ENCODE measurements around the gene SHMT2.

Gene SHMT2

GRCh38 chr12:57222286-57223190, 7.0 kb upstream of the SHMT2 start:
- TF ChIP-seq GATA2 (IDR thresholded peaks at IDR 0.05; ENCODE audit: low read depth, low read length), result no peak
- no peak for TF ChIP-seq GATA3 (IDR thresholded peaks at IDR 0.05; ENCODE audit: low read depth, low read length)

DNA sequence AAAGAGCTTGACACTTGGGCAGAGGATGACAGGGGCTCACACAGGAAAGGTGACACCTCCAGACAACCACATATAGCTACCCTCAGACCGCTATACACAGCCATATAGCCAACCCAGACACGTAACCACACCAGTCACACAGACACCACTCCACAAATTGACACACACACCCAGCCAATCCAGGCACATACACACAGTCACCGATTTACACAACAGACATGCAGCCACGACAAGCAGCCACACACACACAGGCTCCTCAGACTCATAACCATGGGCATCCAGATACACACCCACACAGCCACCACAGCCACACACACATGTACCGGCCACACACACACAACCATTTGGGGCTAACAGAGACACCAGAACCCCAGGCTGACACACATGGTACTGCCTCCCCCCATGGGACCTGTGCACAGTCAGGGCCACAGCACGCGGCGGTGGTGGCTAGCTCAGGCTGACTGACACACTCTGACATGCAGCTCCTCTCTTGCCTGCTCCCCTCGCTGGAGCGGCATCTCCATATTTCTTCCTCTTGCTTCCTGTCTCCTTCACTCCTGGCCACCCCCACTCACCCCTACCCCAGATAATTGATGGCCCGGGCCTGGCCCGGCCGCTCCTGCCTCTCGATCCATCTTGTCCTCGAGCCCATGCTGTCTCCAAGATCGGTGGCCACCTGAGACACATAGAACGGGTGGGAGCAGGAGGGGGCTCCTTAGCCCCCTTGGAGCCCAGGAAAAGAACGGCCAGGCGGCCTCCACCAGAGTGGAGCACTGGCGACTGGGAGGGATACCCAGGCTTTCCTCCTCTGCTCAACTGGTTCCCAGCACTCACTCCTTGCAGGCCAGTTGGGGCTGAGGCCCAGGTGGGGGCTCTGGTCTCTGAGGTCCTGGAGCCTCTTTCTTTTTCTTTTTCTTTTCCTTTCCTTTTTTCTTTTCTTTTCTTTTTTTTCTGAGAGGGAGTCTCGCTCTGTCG, 6.0 kb upstream of the SHMT2 start:
- TF ChIP-seq GATA2 (IDR thresholded peaks at IDR 0.05; ENCODE audit: low read depth, low read length), result no peak

DNA sequence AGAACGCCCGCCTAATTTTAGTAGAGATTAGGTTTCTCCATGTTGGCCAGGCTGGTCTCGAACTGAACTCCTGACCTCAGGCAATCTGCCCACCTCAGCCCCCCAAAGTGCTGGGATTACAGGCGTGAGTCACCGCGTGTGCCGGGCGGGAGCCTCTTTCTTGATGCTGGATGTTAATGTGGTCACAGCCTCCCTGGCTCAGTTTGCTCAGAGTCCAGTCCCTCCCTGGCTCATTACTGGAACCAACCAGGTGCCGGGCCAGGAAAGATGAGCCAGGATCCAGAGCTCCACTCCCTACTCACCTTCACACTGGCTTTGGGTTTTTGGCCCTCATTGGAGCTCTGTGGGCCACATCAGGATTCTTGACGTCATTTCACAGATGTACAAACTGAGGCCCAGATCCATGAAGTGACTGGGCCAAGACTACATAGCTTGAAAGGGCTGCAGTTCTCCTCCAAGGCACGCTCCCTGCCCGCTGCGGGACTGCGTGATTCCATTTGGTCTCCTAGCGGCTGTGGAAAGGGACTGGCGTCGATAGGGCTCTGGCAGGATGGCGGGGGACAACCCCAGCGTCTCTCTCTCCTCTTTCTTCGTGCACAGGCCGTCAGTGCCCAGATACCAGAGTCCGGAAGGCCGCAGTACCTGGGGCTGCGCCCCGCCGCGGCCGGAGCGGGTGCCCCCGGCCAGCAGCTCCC, 5.1 kb upstream of the SHMT2 start:
- TF ChIP-seq GATA2 (IDR thresholded peaks at IDR 0.05; ENCODE audit: low read depth, low read length), result no peak
- TF ChIP-seq GATA3 (IDR thresholded peaks at IDR 0.05; ENCODE audit: low read depth, low read length), result no peak

- TF ChIP-seq GATA2 (IDR thresholded peaks at IDR 0.05; ENCODE audit: low read depth, low read length) (no peak), GATA3 (IDR thresholded peaks at IDR 0.05; ENCODE audit: low read depth, low read length) (no peak)
Measured at GRCh38 chr12:57224973-57225679, 4.4 kb upstream of the SHMT2 start.

- TF ChIP-seq GATA3 (IDR thresholded peaks at IDR 0.05; ENCODE audit: low read depth, low read length), result no peak
- TF ChIP-seq GATA2 (IDR thresholded peaks at IDR 0.05; ENCODE audit: low read depth, low read length), result no peak
Measured at GRCh38 chr12:57225680-57226210, 3.8 kb upstream of the SHMT2 start.

DNA sequence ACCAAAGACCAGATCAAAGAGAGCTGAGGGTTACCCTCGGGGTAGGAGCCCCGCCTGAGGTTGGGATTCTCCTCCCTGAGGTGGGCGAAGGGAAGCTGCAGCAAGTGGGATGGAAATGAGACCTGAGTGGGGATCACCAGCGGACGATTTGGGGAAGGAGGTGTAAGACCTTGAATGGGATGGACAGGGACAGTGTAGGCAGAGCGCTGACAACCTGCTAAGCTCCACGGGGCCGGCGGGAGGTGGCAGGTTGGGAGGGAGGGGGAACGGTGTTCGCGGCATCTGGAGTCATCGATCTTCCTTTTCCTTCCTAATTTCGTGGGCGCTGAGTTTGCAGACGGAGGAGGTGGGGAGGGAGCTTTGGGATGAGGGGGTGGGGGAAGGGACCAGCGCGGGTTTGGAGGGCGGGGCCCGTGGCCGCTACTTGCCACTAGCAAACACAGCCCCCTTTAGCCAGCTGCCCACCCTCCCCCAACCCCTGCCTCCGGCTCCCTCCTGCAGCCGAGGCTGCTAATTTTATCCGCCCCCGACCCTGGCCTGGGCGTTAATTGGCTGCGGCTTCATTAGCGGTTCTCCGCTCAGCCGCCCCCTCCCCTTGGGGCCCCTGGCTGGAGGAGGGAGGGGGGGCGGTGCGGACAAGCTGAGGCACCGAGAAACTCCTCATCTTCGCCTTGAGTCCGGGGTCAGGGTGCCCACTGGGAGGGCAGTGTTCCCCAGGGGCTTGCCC, 2.8 kb upstream of the SHMT2 start:
- TF ChIP-seq GATA3 (IDR thresholded peaks at IDR 0.05; ENCODE audit: low read depth, low read length) (no peak), GATA2 (IDR thresholded peaks at IDR 0.05; ENCODE audit: low read depth, low read length) (no peak)

GRCh38 chr12:57227315-57228115, 2.0 kb upstream of the SHMT2 start:
- TF ChIP-seq GATA2 (IDR thresholded peaks at IDR 0.05; ENCODE audit: low read depth, low read length) (no peak), GATA3 (IDR thresholded peaks at IDR 0.05; ENCODE audit: low read depth, low read length) (no peak)

- TF ChIP-seq GATA3 (IDR thresholded peaks at IDR 0.05; ENCODE audit: low read depth, low read length), result no peak
- no peak for TF ChIP-seq GATA2 (IDR thresholded peaks at IDR 0.05; ENCODE audit: low read depth, low read length)
Measured at GRCh38 chr12:57229046-57229633, 371 bp upstream of the SHMT2 start.

DNA sequence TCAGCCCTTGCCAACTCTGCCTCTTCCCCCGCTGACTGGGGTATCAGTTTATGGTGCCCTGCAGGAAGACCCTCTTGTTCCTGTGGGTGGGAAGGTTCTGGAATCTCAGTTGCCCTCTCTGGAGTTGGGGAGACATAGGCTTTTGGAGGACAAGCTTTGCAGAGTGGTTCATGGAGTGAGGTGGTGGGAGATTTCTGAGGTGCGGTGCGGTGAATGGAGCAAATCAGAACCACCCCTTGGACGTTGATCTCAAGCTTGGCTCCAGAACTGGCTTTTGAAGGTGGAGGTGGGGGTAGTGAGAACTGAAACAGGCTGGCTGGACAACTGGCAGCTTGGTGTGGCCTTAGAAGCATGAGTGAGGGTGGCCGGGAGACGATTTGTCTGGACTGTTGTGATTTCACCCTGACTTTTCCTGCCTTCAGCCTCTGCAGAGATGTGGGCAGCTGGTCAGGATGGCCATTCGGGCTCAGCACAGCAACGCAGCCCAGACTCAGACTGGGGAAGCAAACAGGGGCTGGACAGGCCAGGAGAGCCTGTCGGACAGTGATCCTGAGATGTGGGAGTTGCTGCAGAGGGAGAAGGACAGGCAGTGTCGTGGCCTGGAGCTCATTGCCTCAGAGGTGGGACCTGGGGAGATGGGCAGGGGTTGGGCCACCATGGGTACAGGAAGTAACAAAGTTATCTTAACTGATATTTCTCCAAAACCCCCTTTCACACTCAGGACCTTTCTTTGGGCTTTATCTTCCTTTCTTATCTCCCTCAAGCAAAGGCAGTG, 1.1 kb downstream of the SHMT2 start:
- TF ChIP-seq GATA2 (IDR thresholded peaks at IDR 0.05; ENCODE audit: low read depth, low read length) (no peak), GATA3 (IDR thresholded peaks at IDR 0.05; ENCODE audit: low read depth, low read length) (no peak)

DNA sequence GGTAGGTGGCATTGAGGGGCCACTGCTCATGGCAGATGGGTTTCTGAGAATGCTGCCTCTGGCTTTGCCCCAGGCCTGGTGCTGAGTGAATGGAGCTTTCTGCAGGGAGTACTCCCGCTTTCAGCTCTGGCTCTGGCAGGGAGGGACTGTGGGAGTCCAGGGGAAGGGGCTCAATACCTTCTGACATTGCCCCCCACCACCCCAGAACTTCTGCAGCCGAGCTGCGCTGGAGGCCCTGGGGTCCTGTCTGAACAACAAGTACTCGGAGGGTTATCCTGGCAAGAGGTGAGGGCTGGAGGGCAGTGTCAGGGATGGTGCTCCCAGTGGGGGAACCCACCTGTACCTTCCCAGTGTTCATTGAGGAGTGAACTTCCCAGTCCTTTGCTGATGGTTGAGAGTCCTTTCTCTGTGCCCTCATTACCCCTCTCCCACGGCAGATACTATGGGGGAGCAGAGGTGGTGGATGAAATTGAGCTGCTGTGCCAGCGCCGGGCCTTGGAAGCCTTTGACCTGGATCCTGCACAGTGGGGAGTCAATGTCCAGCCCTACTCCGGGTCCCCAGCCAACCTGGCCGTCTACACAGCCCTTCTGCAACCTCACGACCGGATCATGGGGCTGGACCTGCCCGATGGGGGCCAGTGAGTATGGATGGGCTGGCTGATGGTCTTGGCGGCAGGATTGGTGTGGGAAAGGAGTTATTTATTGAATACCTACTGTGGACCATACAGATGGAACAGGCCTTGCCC, 1.9 kb downstream of the SHMT2 start:
- TF ChIP-seq GATA2 (IDR thresholded peaks at IDR 0.05; ENCODE audit: low read depth, low read length) (no peak), GATA3 (IDR thresholded peaks at IDR 0.05; ENCODE audit: low read depth, low read length) (no peak)

Measured in SH-SY5Y (cell line).